NB4 (cell line): ENCODE results near the gene CSMD2.

Experiments
- MYC ChIP-seq: IDR thresholded peaks from 2 replicates; pipeline ENCODE4 v1.6.1; 2011; ENCODE audit warnings: low read depth, low read length
- POLR2A ChIP-seq: IDR thresholded peaks from 2 replicates; pipeline ENCODE4 v1.6.1; 2011; ENCODE audit warnings: mild to moderate bottlenecking; ENCODE audit not compliant: insufficient read length; ENCODE audit errors: extremely low read depth
- TF ChIP-seq, protein P1 (sequence below): IDR thresholded peaks from one replicate; pipeline ENCODE4 v1.5.1; 2012; ENCODE audit warnings: low read depth, low read length
- TF ChIP-seq, protein P2 (sequence below): IDR thresholded peaks from 2 replicates; pipeline ENCODE4 v1.6.1; 2011; ENCODE audit warnings: low read depth, low read length

DNA sequence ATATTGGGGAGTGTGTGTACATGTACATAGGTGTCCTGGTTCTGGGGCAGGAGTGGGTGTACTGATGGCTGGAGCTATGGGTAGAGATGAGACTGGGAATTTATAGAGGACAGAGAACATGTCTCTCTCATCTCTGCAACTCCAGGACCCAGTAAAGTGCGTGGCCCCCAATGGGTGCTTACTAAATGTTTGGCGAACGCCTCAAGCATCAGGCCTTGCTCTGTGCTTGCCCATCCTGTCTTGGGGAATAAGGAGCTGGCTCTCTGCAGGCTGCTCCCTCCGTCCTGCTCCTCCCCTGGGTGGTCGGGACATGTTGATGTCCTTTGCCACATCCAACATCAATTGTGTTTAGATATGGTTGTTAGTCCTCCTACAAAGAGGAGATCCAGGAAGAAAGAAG lies 530.9 kb downstream of the CSMD2 start:
- TF ChIP-seq, protein P1, sequence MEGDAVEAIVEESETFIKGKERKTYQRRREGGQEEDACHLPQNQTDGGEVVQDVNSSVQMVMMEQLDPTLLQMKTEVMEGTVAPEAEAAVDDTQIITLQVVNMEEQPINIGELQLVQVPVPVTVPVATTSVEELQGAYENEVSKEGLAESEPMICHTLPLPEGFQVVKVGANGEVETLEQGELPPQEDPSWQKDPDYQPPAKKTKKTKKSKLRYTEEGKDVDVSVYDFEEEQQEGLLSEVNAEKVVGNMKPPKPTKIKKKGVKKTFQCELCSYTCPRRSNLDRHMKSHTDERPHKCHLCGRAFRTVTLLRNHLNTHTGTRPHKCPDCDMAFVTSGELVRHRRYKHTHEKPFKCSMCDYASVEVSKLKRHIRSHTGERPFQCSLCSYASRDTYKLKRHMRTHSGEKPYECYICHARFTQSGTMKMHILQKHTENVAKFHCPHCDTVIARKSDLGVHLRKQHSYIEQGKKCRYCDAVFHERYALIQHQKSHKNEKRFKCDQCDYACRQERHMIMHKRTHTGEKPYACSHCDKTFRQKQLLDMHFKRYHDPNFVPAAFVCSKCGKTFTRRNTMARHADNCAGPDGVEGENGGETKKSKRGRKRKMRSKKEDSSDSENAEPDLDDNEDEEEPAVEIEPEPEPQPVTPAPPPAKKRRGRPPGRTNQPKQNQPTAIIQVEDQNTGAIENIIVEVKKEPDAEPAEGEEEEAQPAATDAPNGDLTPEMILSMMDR = no peak
- TF ChIP-seq POLR2A (no peak), MYC (no peak)
- TF ChIP-seq, protein P2, sequence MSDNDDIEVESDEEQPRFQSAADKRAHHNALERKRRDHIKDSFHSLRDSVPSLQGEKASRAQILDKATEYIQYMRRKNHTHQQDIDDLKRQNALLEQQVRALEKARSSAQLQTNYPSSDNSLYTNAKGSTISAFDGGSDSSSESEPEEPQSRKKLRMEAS = no peak
